HG03060 (cell line): ENCODE results near the gene ST6GAL1.
"Not testable (repeated sequence)": the region's sequence is repeated elsewhere in the genome, so short reads cannot be mapped to it uniquely, and the experiment has no call there.

Experiments used
- ATAC-seq: cut with Tn5 transposase; IDR thresholded peaks from one replicate; pipeline ENCODE4 v1.9.1; 2021; ENCODE audit warnings: low read depth, moderate number of reproducible peaks; ENCODE audit not compliant: unreplicated experiment

Gene ST6GAL1

DNA sequence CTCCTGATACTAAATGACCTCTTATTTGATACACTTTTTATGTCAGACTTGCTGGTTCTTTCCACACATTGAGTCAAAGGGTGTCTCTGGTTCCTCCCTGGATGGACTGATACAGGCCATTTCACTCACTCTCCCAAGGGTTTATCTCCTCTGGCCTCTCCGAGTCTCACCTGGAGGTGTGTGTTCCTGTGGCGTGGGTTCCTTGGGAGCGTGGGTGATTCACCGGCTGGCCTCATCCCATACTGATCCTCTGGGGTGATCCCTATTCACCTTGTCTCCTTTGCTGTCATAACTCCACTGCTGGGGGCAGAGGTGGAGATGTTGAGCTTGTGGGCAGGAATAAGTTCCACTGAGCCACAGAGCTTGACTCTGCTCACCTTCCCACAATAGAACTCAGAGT, 61.1 kb downstream of the ST6GAL1 start:
- ATAC-seq = no peak

DNA sequence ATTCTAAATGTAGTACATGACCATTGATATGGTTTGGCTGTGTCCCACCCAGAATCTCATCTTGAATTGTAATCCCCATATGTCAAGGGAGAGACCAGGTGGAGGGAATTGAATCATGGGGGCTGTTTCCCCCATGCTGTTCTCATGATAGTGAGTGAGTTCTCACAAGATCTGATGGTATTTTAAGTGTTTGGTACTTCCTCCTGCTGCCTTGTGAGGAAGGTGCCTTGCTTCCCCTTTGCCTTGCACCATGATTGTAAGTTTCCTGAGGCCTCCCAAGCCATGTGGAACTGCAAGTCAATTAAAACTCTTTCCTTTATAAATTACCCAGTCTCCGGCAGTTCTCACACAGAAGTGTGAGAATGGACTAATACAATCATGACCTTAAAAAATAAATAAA, 61.8 kb downstream of the ST6GAL1 start:
- ATAC-seq = not testable (repeated sequence)

DNA sequence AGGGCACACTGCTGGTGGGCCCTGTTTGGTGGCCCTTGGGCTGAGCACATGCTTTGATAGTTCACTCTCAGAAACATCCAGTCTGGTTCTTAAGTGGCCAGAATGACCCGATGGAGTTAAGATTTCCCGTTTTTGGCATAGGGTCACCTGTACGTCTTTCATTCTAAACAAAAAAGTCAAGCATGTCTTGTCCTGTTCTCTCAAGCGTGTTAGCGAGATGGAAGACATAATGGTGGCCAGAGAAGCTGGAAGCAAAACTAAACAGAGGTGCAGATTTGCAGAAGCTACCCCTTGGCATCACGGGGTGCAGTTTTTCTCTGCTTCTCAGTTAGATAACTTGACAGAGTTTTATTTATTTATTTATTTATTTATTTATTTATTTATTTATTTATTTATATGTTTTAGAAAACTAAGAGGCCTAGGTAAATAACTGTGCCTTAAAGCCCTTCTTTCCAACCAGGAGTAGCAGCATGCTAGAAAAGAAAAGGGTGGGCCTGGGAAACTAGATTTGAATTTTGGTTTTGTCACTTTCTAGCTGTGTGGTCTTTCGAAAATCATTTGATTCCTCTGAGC, 63.0 kb downstream of the ST6GAL1 start:
- ATAC-seq = no peak

DNA sequence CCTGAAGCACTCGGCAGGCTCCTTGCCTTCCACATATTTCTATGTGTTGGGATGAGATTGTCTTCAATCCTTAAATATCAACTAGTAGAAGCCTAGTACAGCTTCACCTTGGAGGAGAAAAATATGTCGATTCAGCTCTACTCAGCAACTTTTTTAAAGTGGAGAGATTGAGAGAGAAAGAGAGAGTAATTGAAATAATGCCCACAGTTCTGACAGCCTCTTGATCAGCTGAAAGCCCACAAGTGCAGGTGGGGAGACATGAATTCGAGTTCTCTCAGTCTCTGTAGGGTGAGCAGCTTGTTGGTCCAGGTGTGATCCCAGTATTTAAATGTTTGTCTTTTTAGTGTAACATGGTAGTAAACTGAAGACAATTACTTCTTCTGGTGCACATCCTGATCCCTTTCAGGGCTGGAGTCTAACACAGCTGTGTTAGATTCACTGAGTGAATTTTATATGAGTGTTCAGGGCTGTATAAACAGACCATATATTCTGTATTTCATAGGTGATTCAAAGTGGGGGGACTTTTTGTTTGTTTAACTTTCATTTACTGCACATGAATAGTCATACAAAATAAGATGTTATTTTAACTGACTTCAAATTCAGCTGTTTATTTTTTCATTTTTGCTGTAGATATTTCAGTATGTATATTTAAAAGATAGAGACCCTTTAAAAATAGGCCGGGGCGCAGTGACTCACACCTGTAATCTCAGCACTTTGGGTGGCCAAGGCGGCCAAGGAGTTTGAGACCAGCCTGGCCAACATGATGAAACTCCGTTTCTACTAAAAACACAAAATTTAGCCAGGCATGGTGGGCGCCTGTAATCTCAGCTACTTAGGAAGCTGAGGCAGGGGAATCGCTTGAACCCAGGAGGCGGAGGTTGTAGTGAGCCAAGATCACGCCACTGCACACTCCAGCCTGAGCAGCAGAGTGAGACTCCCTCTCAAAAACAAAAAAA, 64.0 kb downstream of the ST6GAL1 start:
- no peak for ATAC-seq

DNA sequence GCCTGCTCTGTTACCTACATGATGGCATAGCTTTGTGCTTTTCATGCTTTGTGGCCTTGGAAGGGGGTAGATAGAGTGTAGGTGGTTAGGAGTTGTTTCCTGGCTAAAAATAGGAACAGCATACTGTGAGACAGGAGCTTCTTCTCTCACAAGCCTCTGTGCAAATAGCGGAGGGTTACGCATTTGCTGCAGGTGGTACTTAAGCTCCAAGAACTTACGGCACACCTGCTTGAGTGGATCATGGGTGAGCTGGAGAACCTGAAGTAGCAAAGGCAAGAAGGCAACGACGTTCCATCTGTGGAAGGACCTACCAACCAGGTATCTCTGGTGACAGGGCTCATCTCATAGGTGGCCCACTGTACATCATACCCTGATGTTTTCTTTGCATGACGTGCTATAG, 66.0 kb downstream of the ST6GAL1 start:
- ATAC-seq = no peak

DNA sequence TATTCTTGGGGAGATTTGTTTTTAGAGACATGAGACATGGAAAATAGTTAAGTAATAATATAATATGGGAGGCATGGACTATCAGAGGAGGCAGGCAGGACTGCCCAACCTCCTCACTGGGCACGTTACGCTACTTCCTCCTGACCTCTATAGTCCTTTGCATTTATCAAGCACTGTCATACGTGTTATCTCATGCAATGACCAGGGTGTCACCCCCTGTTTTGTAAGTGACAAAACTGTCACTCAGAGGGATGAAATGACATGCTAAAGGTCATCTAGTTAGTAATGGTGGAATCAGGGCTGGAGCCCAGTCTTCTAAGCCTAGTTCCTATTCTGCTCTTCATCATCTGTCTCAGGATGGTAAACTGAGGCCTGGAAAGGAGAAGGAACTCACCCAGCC, 66.7 kb downstream of the ST6GAL1 start:
- ATAC-seq = no peak

DNA sequence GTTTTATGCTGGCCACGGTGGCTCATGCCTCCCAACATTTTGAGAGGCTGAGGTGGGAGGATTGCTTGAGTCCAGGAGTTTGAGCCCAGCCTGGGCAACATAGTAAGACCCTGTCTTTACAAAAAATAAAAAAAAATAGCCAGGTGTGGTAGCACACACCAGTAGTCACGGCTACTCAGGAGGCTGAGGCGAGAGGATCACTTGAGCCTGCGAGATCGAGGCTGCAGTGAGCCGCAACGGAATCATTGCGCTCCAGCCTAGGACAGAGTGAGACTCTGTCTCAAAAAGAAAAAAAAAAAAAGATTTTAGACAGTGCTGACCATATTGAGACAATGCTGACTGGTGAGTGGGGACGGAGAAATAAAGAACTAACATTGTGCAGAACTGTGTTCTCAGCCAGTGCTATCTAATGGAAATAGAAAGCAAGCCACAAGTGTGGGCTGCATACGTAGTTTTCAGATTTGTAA, 67.2 kb downstream of the ST6GAL1 start:
- no peak for ATAC-seq

DNA sequence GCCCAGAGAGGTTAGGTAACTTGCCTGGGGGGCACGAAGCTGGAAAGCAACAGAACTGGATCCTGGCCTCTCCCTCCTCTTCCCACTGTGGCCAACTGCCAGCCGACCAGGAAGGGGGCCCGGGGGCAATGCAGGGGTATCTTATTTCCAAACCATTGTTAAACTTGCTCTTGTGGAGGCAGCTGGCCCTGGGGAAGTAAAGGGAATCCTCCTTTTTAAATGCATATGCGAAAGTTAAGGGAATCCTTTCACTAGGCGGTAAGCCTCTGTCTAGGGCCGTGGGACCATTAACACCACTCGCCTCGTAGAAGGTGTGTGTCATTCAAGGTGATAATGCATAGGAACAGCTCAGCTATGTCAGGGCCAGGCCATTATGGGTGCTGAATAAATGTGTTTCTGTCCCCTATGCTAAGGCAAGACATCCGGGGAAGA, 68.6 kb downstream of the ST6GAL1 start:
- ATAC-seq = no peak

DNA sequence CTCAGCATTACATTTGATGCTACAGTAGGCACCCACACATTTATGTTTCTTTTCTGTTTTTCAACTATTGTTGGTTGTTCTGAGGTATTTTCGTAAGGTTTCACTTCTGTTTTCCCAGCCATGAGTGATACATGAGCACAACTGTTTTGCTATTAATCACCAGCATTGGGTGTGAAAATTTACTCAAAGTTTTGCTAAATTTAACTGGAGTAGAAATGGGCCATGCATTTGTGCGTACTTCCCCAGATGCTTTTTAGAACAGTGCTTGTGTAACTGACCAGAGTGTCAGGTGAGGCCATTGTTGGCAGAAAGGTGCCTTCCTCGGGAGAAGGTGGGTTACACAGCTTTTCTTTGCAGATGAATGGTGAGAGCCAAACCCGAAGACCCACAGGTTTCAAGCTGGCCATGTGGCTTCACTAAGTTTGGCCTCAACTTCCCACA, 70.4 kb downstream of the ST6GAL1 start:
- peak; percentile 57 for ATAC-seq

DNA sequence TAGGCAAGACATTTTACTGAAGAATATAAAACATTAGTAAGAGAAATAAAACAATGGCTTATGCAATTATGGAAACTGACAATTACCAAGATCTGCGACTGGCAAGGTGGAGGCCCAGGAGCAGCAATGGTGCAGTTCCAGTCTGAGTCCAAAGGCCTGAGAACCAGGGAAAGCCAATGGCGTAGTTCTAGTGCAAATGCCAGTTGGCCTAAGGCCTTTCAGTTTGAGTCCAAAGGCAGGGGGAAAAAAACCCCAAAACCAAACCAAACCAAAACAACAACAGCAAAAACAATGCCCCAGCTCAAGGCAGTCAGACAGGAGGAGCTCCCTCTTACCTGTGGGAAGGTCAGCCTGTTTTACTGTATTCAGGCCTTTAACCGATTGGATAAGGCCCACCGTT, 72.6 kb downstream of the ST6GAL1 start:
- no peak for ATAC-seq

DNA sequence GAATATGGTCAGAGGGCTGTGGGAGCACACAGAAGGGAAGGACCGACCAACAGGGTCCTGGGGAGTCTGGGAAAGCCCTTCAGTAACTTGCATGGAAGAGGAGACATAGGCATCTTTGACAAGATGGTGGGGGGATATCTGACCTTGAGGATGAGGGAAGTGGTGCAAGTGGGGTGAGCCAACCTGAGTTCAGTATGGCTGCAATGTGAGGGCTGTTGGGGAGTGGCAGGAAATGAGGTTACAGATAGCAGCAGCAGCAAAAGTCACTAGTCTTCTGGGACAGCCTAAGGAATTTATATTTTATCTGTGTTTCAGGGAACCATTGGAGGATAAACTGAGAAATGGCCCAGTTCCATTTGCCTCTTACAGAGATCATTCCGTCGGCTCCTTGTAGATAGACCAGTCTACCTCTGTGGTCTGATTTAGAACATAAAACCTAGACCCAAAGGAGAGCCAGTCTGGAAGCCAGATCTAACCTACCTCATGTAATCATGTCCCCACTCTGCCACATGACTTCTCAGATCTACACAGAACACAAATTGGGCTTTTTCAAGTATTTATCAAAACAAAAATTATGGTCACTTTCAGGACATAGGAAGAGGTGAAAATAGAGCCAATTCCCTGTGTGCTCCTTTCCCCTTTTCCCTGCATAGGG, 75.6 kb downstream of the ST6GAL1 start:
- no peak for ATAC-seq

DNA sequence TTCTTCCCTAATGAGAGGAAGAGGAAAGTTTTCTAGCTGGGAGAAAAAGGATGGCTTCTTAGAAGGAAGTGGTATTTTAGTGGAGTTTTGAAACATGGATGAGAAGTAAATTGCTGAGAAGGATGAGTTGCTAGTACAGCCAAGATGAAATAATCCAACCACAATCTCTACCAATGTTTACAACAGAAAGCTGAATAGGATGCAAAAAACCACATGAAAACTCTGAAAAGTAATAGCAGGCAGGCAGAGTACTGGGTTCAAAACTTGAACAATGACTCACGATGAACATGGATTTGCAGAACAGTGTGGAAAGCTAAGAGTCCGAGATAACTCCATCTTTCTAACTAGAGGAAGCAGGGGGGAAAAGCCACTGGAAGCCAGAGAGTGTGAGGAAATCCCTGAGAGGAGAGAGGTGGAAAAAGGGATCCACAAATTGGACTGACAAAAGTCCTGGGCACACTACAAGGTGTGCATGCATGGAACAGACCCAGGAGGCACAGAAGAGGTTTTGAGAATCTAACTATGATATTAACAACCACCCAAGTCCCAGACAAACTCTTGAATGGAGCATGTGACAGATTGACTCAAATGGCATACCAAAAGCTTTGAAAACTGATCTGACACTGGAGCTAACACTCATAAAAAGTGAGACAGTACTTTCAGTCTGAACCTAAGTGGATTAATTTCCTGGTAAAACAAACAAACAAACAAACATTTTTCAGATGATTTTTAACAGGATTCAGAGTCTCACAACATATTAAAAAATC, 76.7 kb downstream of the ST6GAL1 start:
- no peak for ATAC-seq

DNA sequence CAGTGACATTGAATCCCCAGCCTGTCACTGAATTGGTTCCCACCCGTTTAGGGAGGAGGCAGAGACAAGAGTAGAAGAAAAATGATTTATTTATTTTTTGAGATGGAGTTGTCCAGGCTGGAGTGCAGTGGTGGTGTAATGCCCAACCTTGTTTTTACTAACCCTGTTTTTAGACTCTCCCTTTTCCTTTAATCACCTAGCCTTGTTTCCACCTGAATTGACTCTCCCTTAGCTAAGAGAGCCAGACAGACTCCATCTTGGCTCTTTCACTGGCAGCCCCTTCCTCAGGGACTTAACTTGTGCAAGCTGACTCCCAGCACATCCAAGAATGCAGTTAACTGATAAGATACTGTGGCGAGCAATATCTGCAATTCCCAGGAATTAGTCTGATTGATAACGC, 80.1 kb downstream of the ST6GAL1 start:
- not testable (repeated sequence) for ATAC-seq

DNA sequence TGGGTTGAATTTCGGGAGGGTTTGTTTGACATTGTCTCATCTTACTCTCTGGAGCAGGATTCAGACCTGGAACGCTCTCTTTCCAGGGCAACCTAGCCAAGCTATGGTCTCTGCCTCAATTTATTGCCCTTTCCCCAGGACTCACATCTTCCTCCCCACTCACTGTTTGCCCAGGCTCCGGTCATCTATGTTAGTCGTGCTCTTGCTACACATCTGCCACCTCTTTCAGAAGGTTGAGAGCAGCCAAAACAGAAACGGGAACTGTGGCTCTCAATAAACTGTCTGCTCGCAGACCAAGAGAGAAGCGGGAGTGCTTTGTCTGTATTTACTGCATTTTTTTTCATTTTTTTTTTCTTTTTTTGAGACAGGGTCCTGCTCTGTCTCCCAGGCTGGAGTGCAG, 81.6 kb downstream of the ST6GAL1 start:
- no peak for ATAC-seq

DNA sequence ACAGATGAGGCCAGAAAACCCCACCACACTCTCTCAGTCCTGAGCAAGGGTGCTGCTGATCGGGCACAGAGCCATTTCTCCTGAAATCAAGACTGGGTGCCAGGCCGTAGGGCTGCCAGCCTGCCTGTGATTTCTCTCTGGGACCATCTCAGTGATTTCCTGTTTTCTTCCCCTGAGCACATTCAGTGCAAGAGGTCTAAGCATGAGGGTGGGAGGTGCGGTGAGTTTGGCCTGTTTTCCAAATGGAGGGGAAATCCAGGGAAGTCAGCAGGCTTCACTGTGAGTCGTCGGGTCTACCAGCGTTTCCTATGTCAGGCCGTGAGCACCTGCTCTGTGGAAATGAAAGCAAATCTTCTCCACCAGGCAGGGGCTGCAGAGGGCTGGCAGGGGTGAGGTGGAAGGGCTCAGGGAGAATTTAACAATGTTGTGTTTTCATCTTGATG, 82.3 kb downstream of the ST6GAL1 start:
- ATAC-seq = no peak

DNA sequence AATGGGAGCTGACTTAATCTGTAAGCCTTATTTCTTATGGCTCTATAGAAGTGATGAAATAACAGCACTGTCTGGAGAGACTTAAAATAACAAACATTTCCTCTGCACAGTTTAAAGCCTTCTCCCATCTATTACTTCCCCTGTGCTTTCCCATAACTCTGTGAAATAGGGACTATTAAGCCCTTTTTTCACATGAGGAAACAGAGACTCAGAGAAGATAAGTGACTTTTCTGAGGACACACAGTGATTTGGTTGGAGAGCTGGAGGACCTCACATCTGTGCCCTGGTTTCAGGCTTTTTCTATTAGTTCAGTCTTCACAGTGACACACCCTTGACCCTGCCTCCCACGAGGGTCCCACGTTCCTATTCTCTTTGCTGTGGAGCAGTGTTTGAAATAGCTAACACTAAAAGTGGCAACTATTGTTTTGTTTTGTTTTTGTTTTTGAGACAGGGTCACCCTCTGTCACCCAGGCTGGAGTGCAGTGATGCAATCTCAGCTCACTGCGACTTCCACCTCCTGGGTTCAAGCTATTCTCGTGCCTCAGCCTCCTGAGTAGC, 82.9 kb downstream of the ST6GAL1 start:
- ATAC-seq = no peak

DNA sequence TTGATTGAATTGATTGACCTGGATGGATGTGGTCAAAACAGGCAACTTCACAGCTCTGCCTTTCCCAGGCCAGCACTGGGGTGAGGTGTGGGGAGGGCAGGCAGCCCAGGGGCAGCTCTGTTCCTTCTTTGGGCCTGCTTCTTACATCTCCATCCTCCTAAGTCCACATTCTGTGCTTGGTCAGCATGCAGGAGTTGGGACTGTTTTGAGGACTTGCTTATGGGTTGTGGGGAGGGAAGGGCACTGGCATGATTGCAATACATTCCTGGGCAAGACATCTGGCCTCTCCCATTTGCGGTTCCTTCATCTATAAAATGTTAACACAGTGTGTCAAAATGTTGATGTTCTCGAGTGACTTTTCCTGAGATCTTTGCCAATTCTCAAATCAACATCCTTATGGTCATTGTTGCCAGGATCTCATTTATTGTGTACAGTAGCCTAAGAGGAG, 84.1 kb downstream of the ST6GAL1 start:
- ATAC-seq = no peak

DNA sequence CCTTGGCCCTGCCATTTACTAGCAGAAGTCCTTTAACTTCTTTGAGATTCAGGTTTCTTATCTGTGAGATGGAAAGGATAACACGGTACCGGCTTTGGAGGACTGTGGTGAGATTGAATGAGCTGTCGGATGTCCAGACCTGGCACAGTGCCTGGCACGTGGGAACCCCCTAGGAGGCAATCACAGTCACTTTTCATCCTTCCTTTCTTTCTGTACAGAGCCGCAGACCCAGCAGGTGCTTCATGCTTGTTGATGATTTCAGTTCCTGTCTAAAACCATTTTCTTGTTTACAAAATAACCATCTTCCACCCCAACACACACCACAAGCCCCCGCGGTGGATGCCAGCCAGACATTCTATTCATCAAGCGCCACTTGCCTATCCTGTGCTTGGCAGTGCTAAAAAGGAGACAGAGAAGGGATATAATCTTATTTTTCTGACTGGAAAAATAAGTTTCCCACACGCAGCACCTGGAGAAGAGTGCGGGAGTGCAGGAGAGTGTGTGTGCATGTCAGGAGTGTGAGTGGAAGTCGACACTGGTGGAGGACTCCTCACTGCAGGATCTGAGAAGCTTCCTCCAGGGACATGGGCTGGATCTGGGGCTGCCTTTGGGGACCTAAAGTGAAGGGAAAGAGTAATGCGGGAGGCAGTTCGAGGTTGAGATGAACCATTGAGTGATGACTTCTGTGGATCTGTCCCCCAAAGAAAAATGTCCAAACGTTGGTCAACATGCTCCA, 85.7 kb downstream of the ST6GAL1 start:
- ATAC-seq = peak; percentile 62

DNA sequence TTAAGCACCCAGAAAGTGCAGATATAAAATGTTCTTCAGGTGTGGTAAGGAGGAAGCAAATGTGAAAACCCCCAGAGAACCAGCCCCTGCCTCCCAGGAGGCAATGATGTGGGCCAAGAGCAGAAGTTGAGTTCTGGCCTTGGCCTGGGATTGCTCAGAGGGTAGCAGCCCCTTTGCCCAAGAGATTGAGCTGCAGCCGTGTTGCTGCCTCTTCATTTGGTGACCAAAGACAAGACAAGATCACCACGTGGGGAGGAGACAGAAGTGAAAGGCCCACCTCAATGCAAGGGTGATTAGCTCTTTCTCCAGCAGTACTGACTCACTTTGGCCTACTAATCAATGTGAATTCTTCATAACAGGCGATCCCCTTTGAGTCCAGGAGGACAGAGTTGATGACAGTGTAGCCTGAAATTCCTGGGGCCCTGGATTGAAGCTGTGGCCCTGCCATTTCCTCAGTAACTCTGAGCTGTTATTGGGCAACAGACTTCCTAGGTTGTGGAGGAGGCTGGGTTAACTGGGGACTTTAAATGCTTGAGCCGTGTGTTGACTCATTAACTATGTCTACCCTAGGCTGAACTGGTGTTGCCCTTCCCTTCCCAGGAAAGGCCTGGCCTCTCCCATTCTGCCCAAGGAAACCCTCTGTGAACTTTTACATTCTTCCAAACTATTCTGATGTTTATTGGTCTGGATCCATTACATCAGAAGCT, 86.5 kb downstream of the ST6GAL1 start:
- peak; percentile 22 for ATAC-seq
